NCI-H526 treated with DMSO at 0.1 percent for 48 hours (cell line): Measurements from ENCODE around the gene CHRNA4.

Source experiments
- DNase-seq: peaks from one replicate; lab custom pipeline; 2025; lab: John Stamatoyannopoulos, UW

The CHRNA4 gene

GRCh38 chr20:63360850-63361518 lies at the start of gene CHRNA4:
CHRNA4 (minus strand) TSS chr20:63361349; CDS start chr20:63361165, 184 bp downstream.
- DNase-seq: no peak

- DNase-seq: no peak
These were observed 48.8 kb upstream of the CHRNA4 start for GRCh38 chr20:63409834-63410435.

GRCh38 chr20:63409066-63409833 lies 48.1 kb upstream of the CHRNA4 start:
- no peak for DNase-seq

- DNase-seq: no peak
These were observed 47.5 kb upstream of the CHRNA4 start for GRCh38 chr20:63408684-63409046.

GRCh38 chr20:63407928-63408683 lies 47.0 kb upstream of the CHRNA4 start:
- DNase-seq: no peak

- DNase-seq: no peak
These were observed 45.6 kb upstream of the CHRNA4 start for GRCh38 chr20:63406617-63407245.

- DNase-seq: no peak
These were observed 44.9 kb upstream of the CHRNA4 start for GRCh38 chr20:63406011-63406410.

- no peak for DNase-seq
These were observed 44.1 kb upstream of the CHRNA4 start for GRCh38 chr20:63405102-63405730.

GRCh38 chr20:63404129-63405085 lies 43.3 kb upstream of the CHRNA4 start:
- DNase-seq: no peak

GRCh38 chr20:63403403-63404105 lies 42.4 kb upstream of the CHRNA4 start:
- DNase-seq: no peak

GRCh38 chr20:63402860-63403220 lies 41.7 kb upstream of the CHRNA4 start:
- no peak for DNase-seq

- no peak for DNase-seq
These were observed 41.2 kb upstream of the CHRNA4 start for GRCh38 chr20:63402181-63402859.

GRCh38 chr20:63401384-63402110 lies 40.4 kb upstream of the CHRNA4 start:
- no peak for DNase-seq

GRCh38 chr20:63400486-63401210 lies 39.5 kb upstream of the CHRNA4 start:
- DNase-seq: no peak

GRCh38 chr20:63399596-63400375 lies 38.6 kb upstream of the CHRNA4 start:
- DNase-seq: no peak

GRCh38 chr20:63398744-63399514 lies 37.8 kb upstream of the CHRNA4 start:
- no peak for DNase-seq
